Sigmoid colon (tissue), 4 donors: Measurements from ENCODE around the gene AJM1.

Experiments
- CTCF ChIP-seq, 4 experiments: fragments of 450-650 bp in 3 of 4; fragments of 200-600 bp in 1 of 4; IDR thresholded peaks; one replicate each; pipeline ENCODE4 v1.5.1; 2016 to 2019; ENCODE audit warnings: antibody characterized with exemption in 4 of 4, mild to moderate bottlenecking in 3 of 4, moderate library complexity in 2 of 4
- POLR2A ChIP-seq, 2 donors: fragments of 450-650 bp; IDR thresholded peaks; one replicate each; pipeline ENCODE4 v1.6.1; 2016; ENCODE audit warnings: antibody characterized with exemption in 2 of 2, mild to moderate bottlenecking in 2 of 2, moderate library complexity in 2 of 2
- POLR2AphosphoS5 ChIP-seq, 4 donors: sonication (generic); formaldehyde crosslinking; IDR thresholded peaks; one replicate each; pipeline ENCODE4 v1.6.1; 2017; ENCODE audit warnings: antibody characterized with exemption in 4 of 4

- TF ChIP-seq POLR2AphosphoS5 (IDR thresholded peaks at IDR 0.05) (no peak), CTCF (IDR thresholded peaks at IDR 0.05) (no peak), POLR2A (IDR thresholded peaks at IDR 0.05) (no peak)
Measured at GRCh38 chr9:136856079-136856476, 13.8 kb downstream of the AJM1 start.
